Trophoblast cell (in vitro differentiated cells and primary cell): Measurements from ENCODE around the gene CABP4.

Source experiments
- DNase-seq, 2 donors: peaks; one replicate each; pipeline ENCODE4 v3.0.0-alpha.2; 2016
- H2AFZ ChIP-seq: 2 replicates; pipeline ENCODE4 v1.6.1; 2013; ENCODE audit warnings: low read length, moderate library complexity, mild to moderate bottlenecking; ENCODE audit not compliant: insufficient read depth, poor library complexity
- H2AK5ac ChIP-seq: 2 replicates; pipeline ENCODE4 v1.6.1; 2013; ENCODE audit warnings: mild to moderate bottlenecking, low read length
- H2BK120ac ChIP-seq: 2 replicates; pipeline ENCODE4 v1.6.1; 2013; ENCODE audit warnings: low read length, mild to moderate bottlenecking, moderate library complexity; ENCODE audit not compliant: insufficient read depth, poor library complexity
- H2BK12ac ChIP-seq: 2 replicates; pipeline ENCODE4 v1.6.1; 2013; ENCODE audit warnings: mild to moderate bottlenecking, low read length, moderate library complexity
- H2BK5ac ChIP-seq: 2 replicates; pipeline ENCODE4 v1.6.1; 2013; ENCODE audit warnings: low read length, low read depth, moderate library complexity, mild to moderate bottlenecking; ENCODE audit not compliant: poor library complexity
- H3K14ac ChIP-seq: 2 replicates; pipeline ENCODE4 v1.6.1; 2013; ENCODE audit warnings: mild to moderate bottlenecking, low read length
- H3K18ac ChIP-seq: 2 replicates; pipeline ENCODE4 v1.6.1; 2013; ENCODE audit warnings: mild to moderate bottlenecking, low read length
- H3K23ac ChIP-seq: 2 replicates; pipeline ENCODE4 v1.6.1; 2013; ENCODE audit warnings: low read length
- H3K27ac ChIP-seq: 2 replicates; pipeline ENCODE4 v1.5.1; 2013; ENCODE audit warnings: low read depth, mild to moderate bottlenecking, inconsistent platforms, low read length, moderate library complexity
- H3K27me3 ChIP-seq: 2 replicates; pipeline ENCODE4 v1.6.1; 2013; ENCODE audit warnings: inconsistent platforms, mild to moderate bottlenecking, low read length, moderate library complexity; ENCODE audit not compliant: insufficient read depth
- H3K36me3 ChIP-seq, 2 experiments: 1 replicate in 1 of 2; 2 replicates in 1 of 2; pipeline ENCODE4 v1.6.1; 2013; ENCODE audit warnings: low read length in 2 of 2, mild to moderate bottlenecking in 2 of 2, moderate library complexity in 1 of 2; ENCODE audit not compliant: insufficient read depth in 2 of 2, control insufficient read depth in 1 of 2
- H3K4ac ChIP-seq: 2 replicates; pipeline ENCODE4 v1.6.1; 2013; ENCODE audit warnings: low read depth, mild to moderate bottlenecking, low read length, moderate library complexity
- H3K4me1 ChIP-seq, 2 experiments: 1 replicate in 1 of 2; 2 replicates in 1 of 2; pipeline ENCODE4 v1.6.1; 2013; ENCODE audit warnings: low read length in 2 of 2, mild to moderate bottlenecking in 2 of 2, moderate library complexity in 1 of 2; ENCODE audit not compliant: insufficient read depth in 2 of 2, control insufficient read depth in 1 of 2
- H3K4me2 ChIP-seq: 2 replicates; pipeline ENCODE4 v1.6.1; 2013; ENCODE audit warnings: inconsistent platforms, mild to moderate bottlenecking, low read length, moderate library complexity
- H3K4me3 ChIP-seq: 2 replicates; pipeline ENCODE4 v1.5.1; 2013; ENCODE audit warnings: mild to moderate bottlenecking, low read depth, low read length, inconsistent platforms
- H3K79me1 ChIP-seq: one replicate; pipeline ENCODE4 v1.6.1; 2013; ENCODE audit warnings: low read length
- H3K79me2 ChIP-seq: 2 replicates; pipeline ENCODE4 v1.6.1; 2013; ENCODE audit warnings: low read length, mild to moderate bottlenecking; ENCODE audit not compliant: control insufficient read depth, insufficient read depth, poor library complexity
- H3K9ac ChIP-seq: 2 replicates; pipeline ENCODE4 v1.6.1; 2013; ENCODE audit warnings: mild to moderate bottlenecking, low read length
- H3K9me3 ChIP-seq: 2 replicates; pipeline ENCODE4 v1.6.1; 2013; ENCODE audit warnings: low read depth, mild to moderate bottlenecking, control low read depth, inconsistent platforms, low read length; ENCODE audit not compliant: insufficient read depth
- H4K12ac ChIP-seq: 2 replicates; pipeline ENCODE4 v1.6.1; 2013; ENCODE audit warnings: low read depth, mild to moderate bottlenecking, low read length, moderate library complexity
- H4K8ac ChIP-seq: 2 replicates; pipeline ENCODE4 v1.6.1; 2013; ENCODE audit warnings: low read depth, mild to moderate bottlenecking, low read length, moderate library complexity
- H4K91ac ChIP-seq: one replicate; pipeline ENCODE4 v1.6.1; 2013; ENCODE audit warnings: low read depth, mild to moderate bottlenecking, low read length, moderate library complexity
- WGBS: extraction: QIAGEN DNeasy Blood & Tissue Kit; methylation state at CpG from one replicate; pipeline ENCODE4 v1.1.7; 2013; ENCODE audit warnings: missing lambda C conversion rate; ENCODE audit not compliant: insufficient read length, insufficient coverage; ENCODE audit errors: extremely low coverage; 5-methylcytosine and 5-hydroxymethylcytosine counted together

Gene CABP4

DNA sequence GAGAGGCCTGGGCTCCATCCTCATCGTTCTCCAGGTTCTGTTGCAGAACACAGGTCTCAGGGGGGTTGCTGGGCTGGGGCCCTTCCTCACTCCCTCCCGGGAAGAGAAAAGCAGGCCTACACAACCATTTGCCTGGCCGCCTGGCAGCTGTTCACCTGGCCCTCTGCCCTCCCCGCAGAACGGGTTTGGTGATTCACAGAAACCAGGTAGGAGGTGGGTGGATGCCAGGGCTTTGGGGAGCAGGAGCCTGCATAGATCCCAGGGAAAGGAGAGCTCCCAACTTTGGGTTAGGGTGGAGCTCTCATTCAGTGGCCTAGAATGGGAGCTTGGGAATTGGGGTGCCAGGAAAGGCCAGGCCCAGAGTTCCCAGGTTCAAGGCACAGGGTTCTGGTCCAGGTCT is 12.9 kb downstream of the CABP4 start:
- H3K79me2 ChIP-seq: peaks cover 15% of the 10 kb centered on the region
- H2BK120ac ChIP-seq: no peak overlapping the region
- H3K9ac ChIP-seq: no peak overlapping the region
- peak overlapping the region; percentile 87 for H3K4me2 ChIP-seq
- H3K4me3 ChIP-seq: peak overlapping the region; percentile 88
- DNase-seq: peak in 1 of 2 donors; percentile 68
- WGBS: no CpG with 5 or more reads among the region's 5 CpGs
- peaks cover 18 to 28% of the 10 kb centered on the region in 2 experiments for H3K4me1 ChIP-seq
- H3K79me1 ChIP-seq: peaks cover 23% of the 10 kb centered on the region
- peak overlapping the region; percentile 27 for H2AK5ac ChIP-seq
- H3K23ac ChIP-seq: no peak overlapping the region
- H4K91ac ChIP-seq: no peak overlapping the region
- H3K36me3 ChIP-seq: no peaks in the 10 kb centered on the region
- peak overlapping the region; percentile 45 for H4K12ac ChIP-seq
- H2BK12ac ChIP-seq: no peak overlapping the region
- no peak overlapping the region for H2AFZ ChIP-seq
- no peak overlapping the region for H3K27ac ChIP-seq
- H3K4ac ChIP-seq: no peak overlapping the region
- H3K27me3 ChIP-seq: no peaks in the 10 kb centered on the region
- H3K14ac ChIP-seq: no peak overlapping the region
- peak overlapping the region; percentile 8 for H4K8ac ChIP-seq
- peak overlapping the region; percentile 95 for H3K18ac ChIP-seq
- H3K9me3 ChIP-seq: peaks cover 2% of the 10 kb centered on the region
- no peak overlapping the region for H2BK5ac ChIP-seq

DNA sequence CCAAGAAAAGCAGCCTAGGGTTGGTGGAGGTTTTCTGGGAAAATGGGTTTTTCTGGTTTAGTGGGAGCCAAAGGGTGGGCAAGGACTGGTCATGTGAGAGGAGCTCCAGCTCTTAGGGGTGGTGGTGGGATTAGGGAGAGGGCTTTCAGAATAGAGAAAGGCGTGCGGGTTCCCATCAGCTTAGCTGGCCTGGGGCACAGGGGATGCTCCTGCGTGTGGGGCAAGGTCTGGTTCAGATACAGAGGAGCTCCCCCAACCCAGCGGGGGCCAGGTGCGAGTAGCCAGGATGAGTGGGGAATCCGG is 13.3 kb downstream of the CABP4 start:
- Histone ChIP-seq H3K4me1 (peaks cover 18 to 28% of the 10 kb centered on the region in 2 experiments), H3K27me3 (no peaks in the 10 kb centered on the region), H3K23ac (no peak overlapping the region), H3K4me2 (peak overlapping the region; percentile 87), H3K14ac (peak overlapping the region; percentile 86), H3K9me3 (peaks cover 2% of the 10 kb centered on the region), H4K12ac (peak overlapping the region; percentile 45), H4K91ac (peak overlapping the region; percentile 67), H3K79me1 (peaks cover 23% of the 10 kb centered on the region), H3K4ac (peak overlapping the region; percentile 38), H2BK5ac (peak overlapping the region; percentile 55), H3K79me2 (peaks cover 15% of the 10 kb centered on the region), H2BK12ac (no peak overlapping the region), H3K36me3 (no peaks in the 10 kb centered on the region), H4K8ac (peak overlapping the region; percentile 86), H2AK5ac (peak overlapping the region; percentile 67), H3K9ac (peak overlapping the region; percentile 88), H3K18ac (peak overlapping the region; percentile 95), H3K4me3 (peak overlapping the region; percentile 88), H3K27ac (no peak overlapping the region), H2BK120ac (peak overlapping the region; percentile 59), H2AFZ (no peak overlapping the region)
- WGBS: no CpG with 5 or more reads among the region's 6 CpGs
- no peak for DNase-seq

DNA sequence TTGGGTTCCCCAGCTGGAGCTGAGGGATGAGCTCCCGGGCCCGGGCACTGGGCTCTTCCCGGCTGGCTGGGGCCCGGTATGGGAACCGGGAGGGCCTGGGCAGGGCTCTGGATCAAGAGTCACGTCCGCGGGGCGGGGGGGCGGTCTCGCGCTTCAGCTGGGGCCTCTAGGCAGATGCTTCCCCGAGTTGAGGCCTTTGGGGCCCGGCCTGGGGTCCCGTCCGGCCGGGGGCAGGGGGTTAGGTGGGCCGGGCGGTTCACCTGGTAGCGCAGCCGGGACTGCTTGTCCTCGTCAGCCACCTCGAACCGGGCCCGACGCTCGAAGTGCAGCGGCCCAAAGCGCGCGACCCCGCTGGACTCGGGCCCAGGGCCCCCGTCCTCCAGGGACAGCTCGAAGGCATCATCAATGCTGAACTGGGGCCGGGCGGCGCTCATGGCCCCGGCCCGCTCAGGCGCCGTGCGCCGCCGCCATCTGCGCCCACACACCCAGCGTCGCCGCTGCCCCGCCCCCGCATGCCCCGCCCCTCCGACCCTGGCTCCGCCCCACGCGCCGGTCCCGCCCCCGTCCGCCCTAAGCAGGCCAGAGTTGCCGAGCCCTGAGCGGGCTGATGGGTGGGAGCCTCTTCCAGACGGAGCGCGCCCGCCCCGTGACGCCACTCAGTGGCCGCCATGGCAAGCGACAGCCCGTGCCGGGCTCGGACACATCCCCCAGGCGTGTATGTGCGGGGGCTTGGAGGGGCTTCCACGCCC is 13.8 kb downstream of the CABP4 start, which contains the start of gene TMEM134:
Gene TMEM134 (minus strand): TSS at position 493 of the 749 bp plus-strand sequence. CDS start 59 bp downstream, at position 434.
- no CpG with 5 or more reads among the region's 76 CpGs for WGBS

DNA sequence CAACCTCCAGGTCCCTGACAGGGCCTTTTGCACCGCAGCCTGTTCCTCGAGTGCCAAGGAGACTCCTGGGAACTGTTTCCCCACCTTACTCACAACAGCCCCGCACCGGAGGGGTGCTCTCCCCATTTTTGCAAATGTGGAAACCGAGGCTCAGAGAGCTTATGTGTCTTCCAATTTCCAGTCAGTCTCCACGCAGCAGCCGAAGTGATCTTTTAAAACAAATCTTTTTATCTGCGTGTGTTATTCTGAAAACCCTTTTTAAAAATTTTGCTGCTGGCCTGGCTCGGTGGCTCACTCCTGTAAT is 14.3 kb downstream of the CABP4 start:
- H3K9me3 ChIP-seq: peaks cover 2% of the 10 kb centered on the region
- H3K27me3 ChIP-seq: no peaks in the 10 kb centered on the region
- no peak overlapping the region for H2BK12ac ChIP-seq
- H3K4me3 ChIP-seq: peak overlapping the region; percentile 65
- peak overlapping the region; percentile 26 for H3K4ac ChIP-seq
- H3K79me2 ChIP-seq: peaks cover 11% of the 10 kb centered on the region
- H2AFZ ChIP-seq: peak overlapping the region; percentile 7
- no peak overlapping the region for H3K23ac ChIP-seq
- H3K14ac ChIP-seq: peak overlapping the region; percentile 20
- H2AK5ac ChIP-seq: no peak overlapping the region
- H3K18ac ChIP-seq: peak overlapping the region; percentile 31
- no peaks in the 10 kb centered on the region for H3K36me3 ChIP-seq
- H3K4me1 ChIP-seq: peaks cover 10 to 20% of the 10 kb centered on the region in 2 experiments
- peak overlapping the region; percentile 52 for H2BK120ac ChIP-seq
- peak overlapping the region; percentile 73 for H3K9ac ChIP-seq
- peak overlapping the region; percentile 100 for H4K8ac ChIP-seq
- H4K91ac ChIP-seq: peak overlapping the region; percentile 64
- H3K27ac ChIP-seq: peak overlapping the region; percentile 36
- peaks cover 14% of the 10 kb centered on the region for H3K79me1 ChIP-seq
- peak overlapping the region; percentile 92 for H3K4me2 ChIP-seq
- no peak for DNase-seq
- H2BK5ac ChIP-seq: peak overlapping the region; percentile 2
- no CpG with 5 or more reads among the region's 9 CpGs for WGBS
- peak overlapping the region; percentile 98 for H4K12ac ChIP-seq

More for the DNA sequence above, 13.8 kb downstream of the CABP4 start, which contains the start of gene TMEM134:
- Histone ChIP-seq H3K18ac (peak within 1 kb of the TSS; percentile 95), H3K14ac (peak within 1 kb of the TSS; percentile 86), H3K27me3 (no peaks in the 10 kb centered on the region), H4K91ac (peak within 1 kb of the TSS; percentile 67), H2BK5ac (peak within 1 kb of the TSS; percentile 55), H2AK5ac (peak within 1 kb of the TSS; percentile 67), H2AFZ (peak within 1 kb of the TSS; percentile 57), H2BK120ac (peak within 1 kb of the TSS; percentile 59), H3K4me3 (peak within 1 kb of the TSS; percentile 88), H3K23ac (no peak within 1 kb of the TSS), H3K79me2 (peaks cover 13% of the 10 kb centered on the region), H4K12ac (peak within 1 kb of the TSS; percentile 98), H3K9ac (peak within 1 kb of the TSS; percentile 88), H2BK12ac (no peak within 1 kb of the TSS), H3K4me1 (peaks cover 15 to 25% of the 10 kb centered on the region in 2 experiments), H3K79me1 (peaks cover 19% of the 10 kb centered on the region), H4K8ac (peak within 1 kb of the TSS; percentile 100), H3K4ac (peak within 1 kb of the TSS; percentile 38), H3K27ac (peak within 1 kb of the TSS; percentile 36), H3K9me3 (peaks cover 2% of the 10 kb centered on the region), H3K36me3 (no peaks in the 10 kb centered on the region), H3K4me2 (peak within 1 kb of the TSS; percentile 92)
- peak; percentile 88 to 94 for DNase-seq
